ENCODE results near the gene CALU. TPM values are rescaled to one million over a fixed set of nuclear protein-coding genes. Genes with fewer than 3 reads are reported as not detected.

The CALU gene
- total RNA-seq, 2 experiments from 2014 or later = 29.5 to 32.1 TPM

DNA sequence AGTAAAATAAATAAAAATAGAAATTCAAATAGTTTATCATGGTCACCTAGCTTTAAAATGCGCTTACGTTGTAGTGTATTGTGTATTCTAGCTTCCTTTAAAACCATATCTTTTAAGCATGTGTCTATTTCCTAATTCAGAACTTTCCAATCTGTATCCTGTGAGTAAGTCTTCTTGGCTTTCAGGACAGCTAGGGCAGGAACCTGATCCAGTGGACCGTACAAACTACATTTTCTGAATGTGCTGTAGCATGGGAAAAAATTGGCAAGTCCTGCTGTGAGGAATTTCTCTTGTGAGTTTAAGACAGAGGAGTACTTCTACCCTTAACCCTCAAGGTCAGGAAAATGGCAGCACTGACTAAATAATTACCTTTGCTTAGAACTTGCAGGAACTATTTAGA lies 24.4 kb downstream of the CALU start:
- H3K4me3 Mint-ChIP-seq = no peak overlapping the region
- H3K27me3 Mint-ChIP-seq = no peaks in the 10 kb centered on the region
- H3K4me1 Mint-ChIP-seq = no peaks in the 10 kb centered on the region
- peaks cover 31% of the 10 kb centered on the region for H3K36me3 Mint-ChIP-seq (ENCODE audit: low read depth)
- no peaks in the 10 kb centered on the region for H3K9me3 Mint-ChIP-seq
- H3K27ac Mint-ChIP-seq = no peak overlapping the region
- ChIA-PET POLR2A (no interaction called here), CTCF (no interaction called here)
- no peak for DNase-seq

- no peak for DNase-seq
- no peaks in the 10 kb centered on the region for H3K4me1 Mint-ChIP-seq
- H3K27ac Mint-ChIP-seq = no peak overlapping the region
- no peak overlapping the region for H3K4me3 Mint-ChIP-seq
- peaks cover 56% of the 10 kb centered on the region for H3K36me3 Mint-ChIP-seq (ENCODE audit: low read depth)
- ChIA-PET POLR2A (no interaction called here), CTCF (interaction anchor here (0.9 kb wide), 1 partner anchor 28 kb away, joined by 3 read pairs; no protein-coding TSS in a partner anchor)
- no peaks in the 10 kb centered on the region for H3K27me3 Mint-ChIP-seq
- H3K9me3 Mint-ChIP-seq = no peaks in the 10 kb centered on the region
Measured at GRCh38 chr7:128767475-128768110, 28.4 kb downstream of the CALU start.

- POLR2A ChIA-PET = no interaction called here
- no peaks in the 10 kb centered on the region for H3K4me1 Mint-ChIP-seq
Measured at GRCh38 chr7:128770233-128770632, 31.1 kb downstream of the CALU start.

DNA sequence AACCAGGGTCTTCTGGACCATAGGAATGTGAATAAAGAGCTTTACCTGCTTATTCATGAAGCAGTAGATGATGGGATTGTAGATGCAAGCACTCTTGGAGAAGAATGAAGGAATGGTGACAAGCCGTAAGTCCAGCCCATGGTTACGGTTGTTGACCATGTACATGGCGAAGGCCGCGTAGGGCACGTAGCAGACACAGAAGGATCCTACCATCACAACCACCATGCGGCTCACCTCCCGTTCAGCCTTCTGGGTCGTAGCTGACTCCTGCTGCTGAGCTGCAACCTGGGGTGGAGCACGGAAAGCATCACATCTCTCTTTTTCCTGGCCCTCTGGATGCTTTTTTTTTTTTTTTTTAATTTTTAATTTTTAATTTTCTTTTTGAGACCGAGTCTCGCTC lies 34.4 kb downstream of the CALU start:
- DNase-seq = no peak
- ChIA-PET POLR2A (no interaction called here), CTCF (interaction anchor here (0.6 to 0.7 kb wide), 2 partner anchors 16 to 292 kb away, joined by 3 read pairs; no protein-coding TSS in a partner anchor)
- Mint-ChIP-seq H3K27ac (no peak overlapping the region), H3K36me3 (ENCODE audit: low read depth) (peaks cover 56% of the 10 kb centered on the region), H3K4me3 (no peak overlapping the region), H3K4me1 (no peaks in the 10 kb centered on the region), H3K27me3 (no peaks in the 10 kb centered on the region), H3K9me3 (peaks cover 14% of the 10 kb centered on the region)

More at GRCh38 chr7:128770233-128770632, 31.1 kb downstream of the CALU start:
- H3K27ac Mint-ChIP-seq = no peak overlapping the region
- H3K27me3 Mint-ChIP-seq = no peaks in the 10 kb centered on the region
- H3K36me3 Mint-ChIP-seq (ENCODE audit: low read depth) = peaks cover 68% of the 10 kb centered on the region
- H3K9me3 Mint-ChIP-seq = no peaks in the 10 kb centered on the region
- CTCF ChIA-PET = interaction anchor here (0.6 to 1.2 kb wide), 3 partner anchors 13 to 66 kb away, joined by 3 read pairs; no protein-coding TSS in a partner anchor
- H3K4me3 Mint-ChIP-seq = no peak overlapping the region
- DNase-seq = no peak

- no peak for DNase-seq
- no peaks in the 10 kb centered on the region for H3K27me3 Mint-ChIP-seq
- ChIA-PET POLR2A (no interaction called here), CTCF (interaction anchor here (0.7 to 1.3 kb wide), 2 partner anchors 110 to 292 kb away, joined by 3 to 4 read pairs; no protein-coding TSS in a partner anchor)
- peaks cover 14% of the 10 kb centered on the region for H3K9me3 Mint-ChIP-seq
- no peak overlapping the region for H3K4me3 Mint-ChIP-seq
- H3K36me3 Mint-ChIP-seq (ENCODE audit: low read depth) = peaks cover 52% of the 10 kb centered on the region
- H3K4me1 Mint-ChIP-seq = no peaks in the 10 kb centered on the region
- no peak overlapping the region for H3K27ac Mint-ChIP-seq
Measured at GRCh38 chr7:128774029-128774689, 35.0 kb downstream of the CALU start.

DNA sequence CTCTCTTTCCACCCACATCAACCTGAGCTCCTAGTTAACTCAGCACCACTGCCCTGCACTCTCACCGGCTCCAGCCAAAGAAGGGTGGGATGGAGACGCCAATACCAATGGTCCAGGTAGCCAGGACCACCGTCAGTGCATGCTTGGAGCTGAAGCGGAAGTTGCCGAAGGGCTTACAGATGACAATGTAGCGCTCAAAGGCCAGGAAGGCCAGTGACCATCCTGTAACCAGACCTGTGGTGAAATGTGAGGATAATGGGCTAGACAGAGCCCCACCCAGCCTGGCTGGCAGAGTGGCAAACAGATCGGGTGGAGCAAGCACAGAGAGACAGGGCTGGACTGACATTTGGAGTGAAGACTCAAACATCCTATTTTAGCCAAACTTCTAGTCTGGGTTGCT lies 35.8 kb downstream of the CALU start:
- POLR2A ChIA-PET = no interaction called here
- Mint-ChIP-seq H3K4me3 (no peak overlapping the region), H3K9me3 (peaks cover 14% of the 10 kb centered on the region), H3K4me1 (no peaks in the 10 kb centered on the region), H3K27me3 (no peaks in the 10 kb centered on the region), H3K36me3 (ENCODE audit: low read depth) (peaks cover 44% of the 10 kb centered on the region), H3K27ac (no peak overlapping the region)
- CTCF ChIA-PET = interaction anchor here (1.3 kb wide), 1 partner anchor 109 kb away, joined by 4 read pairs; no protein-coding TSS in a partner anchor
- no peak for DNase-seq

DNA sequence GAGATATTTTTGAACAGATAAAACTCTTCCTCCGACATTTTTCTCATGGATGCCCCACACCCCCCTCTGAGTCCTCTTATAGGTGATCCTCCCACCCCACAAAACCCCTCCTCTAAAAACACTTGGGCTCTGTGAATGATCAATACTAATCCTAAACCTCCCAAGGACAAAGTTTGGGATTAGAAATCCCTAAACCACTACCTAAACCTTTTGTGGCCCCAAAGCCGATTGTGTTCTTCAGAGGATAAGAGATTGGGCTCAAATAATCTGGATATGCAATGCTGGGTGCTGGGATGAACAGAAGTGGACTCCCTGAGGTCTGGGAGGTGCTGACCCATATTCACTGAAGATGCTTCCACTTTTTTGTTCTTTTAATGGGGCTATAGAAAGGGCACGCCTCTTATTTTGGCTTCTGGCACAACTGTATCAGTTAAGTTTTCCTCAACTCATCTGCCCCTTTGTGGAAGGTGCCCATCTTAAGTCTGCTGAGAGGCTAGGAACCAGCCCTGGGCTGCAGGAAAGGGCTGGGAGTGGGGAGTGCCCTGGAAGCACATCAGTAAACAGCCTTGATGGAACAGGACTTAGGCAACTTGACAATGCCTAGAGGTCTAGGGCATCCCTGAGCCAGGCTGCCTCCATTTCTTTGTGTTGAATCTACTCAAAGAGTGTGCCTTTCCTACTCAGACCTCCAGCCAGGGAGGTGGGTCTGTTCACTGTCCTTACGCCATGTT lies 36.8 kb downstream of the CALU start, which contains the start of gene OPN1SW:
Gene OPN1SW (minus strand): TSS at position 51 of the 731 bp plus-strand sequence. CDS start 13 bp downstream, at position 38.
- ChIA-PET CTCF (interaction anchor here (0.6 kb wide), 1 partner anchor 19 kb away, joined by 3 read pairs; no protein-coding TSS in a partner anchor), POLR2A (no interaction called here)
- Mint-ChIP-seq H3K27ac (no peak within 1 kb of the TSS), H3K4me3 (no peak within 1 kb of the TSS), H3K36me3 (ENCODE audit: low read depth) (peaks cover 36% of the 10 kb centered on the region), H3K9me3 (peaks cover 14% of the 10 kb centered on the region), H3K4me1 (no peaks in the 10 kb centered on the region), H3K27me3 (no peaks in the 10 kb centered on the region)
- DNase-seq = no peak

DNA sequence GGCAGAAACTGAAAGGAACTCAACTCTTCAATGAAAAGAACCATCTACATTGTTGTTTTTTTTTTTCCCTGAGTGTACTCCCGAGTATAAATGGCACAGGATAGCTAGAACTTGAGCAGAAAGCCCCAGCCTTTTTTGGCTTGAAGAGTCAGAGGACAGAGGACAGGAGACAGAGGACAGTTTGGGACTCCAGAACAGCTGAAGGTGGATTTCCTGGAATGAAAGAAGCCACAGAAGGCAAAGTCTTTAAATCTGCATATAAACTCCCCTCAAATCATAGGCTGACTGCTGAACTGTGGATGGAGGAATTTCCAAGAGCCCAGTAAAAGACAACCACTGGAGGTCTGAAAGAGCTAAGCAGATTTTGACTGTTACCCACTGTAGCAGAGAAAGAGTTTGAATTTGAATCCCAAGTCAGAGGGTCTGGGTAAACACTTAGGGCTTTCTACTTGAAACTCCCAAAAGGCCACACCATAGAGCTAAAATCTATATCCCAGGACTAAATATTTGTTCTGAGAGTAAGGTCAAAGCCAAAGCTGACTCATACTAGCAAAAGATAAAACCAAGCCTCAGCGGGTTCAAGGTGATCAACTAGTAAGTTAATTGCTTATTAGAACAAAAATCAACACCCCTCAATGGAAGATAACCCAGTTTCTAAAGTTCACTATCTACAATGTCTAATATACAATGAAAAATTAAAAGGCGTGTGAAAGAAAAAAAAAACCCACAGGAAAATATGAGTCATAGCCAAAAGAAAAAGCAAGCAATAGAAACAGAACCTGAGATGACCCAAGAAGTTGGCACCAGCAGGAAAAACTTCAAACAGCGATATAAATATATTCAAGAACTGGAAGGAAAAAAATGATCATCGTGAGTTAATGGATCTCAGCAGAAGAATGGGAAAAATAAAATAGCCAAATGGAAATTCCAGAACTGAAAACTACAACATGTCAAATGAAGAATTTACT lies 38.3 kb downstream of the CALU start:
- H3K4me3 Mint-ChIP-seq = no peak overlapping the region
- H3K27me3 Mint-ChIP-seq = peaks cover 2% of the 10 kb centered on the region
- ChIA-PET CTCF (interaction anchor here (0.7 kb wide), 1 partner anchor 40 kb away, joined by 3 read pairs; no protein-coding TSS in a partner anchor), POLR2A (no interaction called here)
- H3K36me3 Mint-ChIP-seq (ENCODE audit: low read depth) = peaks cover 23% of the 10 kb centered on the region
- peaks cover 14% of the 10 kb centered on the region for H3K9me3 Mint-ChIP-seq
- H3K27ac Mint-ChIP-seq = no peak overlapping the region
- no peaks in the 10 kb centered on the region for H3K4me1 Mint-ChIP-seq
- DNase-seq = no peak

DNA sequence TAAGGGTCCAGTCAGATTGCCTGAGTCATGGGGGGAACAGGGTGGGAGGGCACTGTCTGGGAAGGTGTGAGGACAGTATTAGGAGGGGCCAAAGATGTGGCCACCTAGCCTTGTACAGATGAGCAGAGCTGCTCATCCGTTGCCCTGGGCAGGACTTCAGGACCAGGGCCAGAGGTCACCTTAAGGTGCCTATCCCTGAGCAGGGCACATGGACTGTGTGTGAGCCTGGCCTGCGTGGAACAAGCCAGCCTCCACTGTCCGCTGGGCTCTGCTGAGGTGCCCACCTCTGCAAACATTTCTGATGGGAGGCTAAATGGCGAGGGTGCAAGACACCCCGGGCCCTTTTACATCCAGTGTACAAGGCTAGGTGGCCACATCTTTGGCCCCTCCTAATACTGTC lies 39.8 kb downstream of the CALU start:
- Mint-ChIP-seq H3K9me3 (peaks cover 14% of the 10 kb centered on the region), H3K36me3 (ENCODE audit: low read depth) (peaks cover 14% of the 10 kb centered on the region), H3K4me3 (no peak overlapping the region), H3K4me1 (no peaks in the 10 kb centered on the region), H3K27ac (no peak overlapping the region), H3K27me3 (peaks cover 2% of the 10 kb centered on the region)
- POLR2A ChIA-PET = no interaction called here
- CTCF ChIA-PET = no interaction called here
- no peak for DNase-seq

DNA sequence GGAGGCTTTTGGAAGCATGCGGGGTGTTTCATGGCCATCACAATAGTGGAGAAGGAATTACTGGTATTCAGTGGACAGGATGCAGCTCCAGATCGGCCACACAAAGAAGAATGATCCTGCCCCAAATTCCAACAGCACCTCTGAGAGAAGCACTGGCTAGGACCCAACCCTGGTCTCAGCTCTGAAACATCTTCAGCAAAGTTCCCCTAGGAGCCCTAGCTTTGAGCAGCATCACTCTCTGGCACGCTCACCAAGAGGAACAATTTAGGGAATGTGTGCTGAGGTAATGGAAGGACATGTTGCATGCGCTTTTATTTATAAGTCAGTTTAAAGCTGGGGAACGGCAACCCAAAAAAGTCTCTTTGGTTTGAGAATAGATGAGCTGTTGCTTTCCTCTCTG lies 42.0 kb downstream of the CALU start:
- H3K27ac Mint-ChIP-seq = no peak overlapping the region
- ChIA-PET CTCF (interaction anchor here (0.5 kb wide), 1 partner anchor 307 kb away, joined by 4 read pairs; no protein-coding TSS in a partner anchor), POLR2A (no interaction called here)
- no peak overlapping the region for H3K4me3 Mint-ChIP-seq
- H3K4me1 Mint-ChIP-seq = no peaks in the 10 kb centered on the region
- peaks cover 16% of the 10 kb centered on the region for H3K27me3 Mint-ChIP-seq
- peaks cover 4% of the 10 kb centered on the region for H3K36me3 Mint-ChIP-seq (ENCODE audit: low read depth)
- H3K9me3 Mint-ChIP-seq = peaks cover 14% of the 10 kb centered on the region
- no peak for DNase-seq

GRCh38 chr7:128781851-128782250 lies 42.7 kb downstream of the CALU start:
- Mint-ChIP-seq H3K4me3 (no peak overlapping the region), H3K36me3 (ENCODE audit: low read depth) (peaks cover 3% of the 10 kb centered on the region), H3K27me3 (peaks cover 19% of the 10 kb centered on the region), H3K9me3 (peaks cover 13% of the 10 kb centered on the region), H3K4me1 (no peaks in the 10 kb centered on the region), H3K27ac (no peak overlapping the region)
- CTCF ChIA-PET = no interaction called here
- POLR2A ChIA-PET = no interaction called here
- no peak for DNase-seq
